Endothelial cell of umbilical vein (primary cell): ENCODE measurements around the gene MYLK2. TPM values are rescaled to one million over a fixed set of nuclear protein-coding genes. Genes with fewer than 3 reads are reported as not detected.
A peak's percentile ranks its signal among the peaks of the same experiment; 100 is the strongest.

Experiments
- BruUV-seq: library from RNA; stranded (reverse); fragments of 400-500 nt; replicated peaks from 2 replicates; lab custom pipeline; 2021; lab: Mats Ljungman, UMichigan
- CTCF ChIA-PET: fragments of 300-600, 350-600 bp; sonication (Branson Sonifier 250); formaldehyde crosslinking; loops from one replicate; lab custom pipeline; 2021; ENCODE audit warnings: antibody characterized with exemption, inconsistent platforms; lab: Charles Lee
- POLR2A ChIA-PET: fragments of 300-600, 350-600 bp; sonication (Branson Sonifier 250); formaldehyde crosslinking; loops from one replicate; lab custom pipeline; 2021; ENCODE audit warnings: antibody characterized with exemption, inconsistent platforms; lab: Charles Lee
- DNase-seq: peaks from one replicate; pipeline ENCODE4 v3.0.0-alpha.2; 2011; ENCODE audit warnings: low read depth, low spot score
- FAIRE-seq: peaks from 2 replicates; lab custom pipeline; 2011; peaks lifted over from hg19 to GRCh38; lab: Jason Lieb, UNC
- H2AFZ ChIP-seq: 2 replicates; pipeline ENCODE4 v1.6.0; 2012; ENCODE audit warnings: low read depth, low read length, control low read depth, inconsistent platforms
- H3K27ac ChIP-seq: 2 replicates; pipeline ENCODE4 v1.5.1; 2011; ENCODE audit warnings: low read depth, mild to moderate bottlenecking, control low read depth, low read length, moderate library complexity; ENCODE audit not compliant: insufficient read depth
- H3K27me3 ChIP-seq, 2 experiments: 2 replicates each; pipeline versions ENCODE4 v1.6.0 to v1.6.1; 2011; ENCODE audit warnings: low read length in 2 of 2, mixed read lengths in 1 of 2; ENCODE audit not compliant: control insufficient read depth in 2 of 2, insufficient read depth in 2 of 2
- H3K36me3 ChIP-seq, 2 experiments: 2 replicates in 1 of 2; 3 replicates in 1 of 2; pipeline ENCODE4 v1.5.1; 2011; ENCODE audit warnings: low read length in 2 of 2, mild to moderate bottlenecking in 1 of 2, moderate library complexity in 1 of 2; ENCODE audit not compliant: control insufficient read depth in 2 of 2, insufficient read depth in 2 of 2; ENCODE audit errors: extremely low read depth in 1 of 2
- H3K4me1 ChIP-seq: 3 replicates; pipeline ENCODE4 v1.5.1; 2011; ENCODE audit warnings: mild to moderate bottlenecking, low read length; ENCODE audit not compliant: control insufficient read depth, insufficient read depth; ENCODE audit errors: extremely low read depth
- H3K4me2 ChIP-seq: 2 replicates; pipeline ENCODE4 v1.6.1; 2011; ENCODE audit warnings: low read length, control low read depth, mixed read lengths; ENCODE audit not compliant: insufficient read depth
- H3K4me3 ChIP-seq, 3 experiments: fragments of 200-600 bp in 1 of 3; sonication (generic), shearing (Covaris generic) in 1 of 3; replicated peaks in 1 of 3; 2 replicates each; pipeline ENCODE4 v1.5.1; 2011 to 2016; ENCODE audit warnings: control low read depth in 3 of 3, low read length in 3 of 3, mild to moderate bottlenecking in 2 of 3, inconsistent platforms in 1 of 3, low read depth in 1 of 3, moderate library complexity in 1 of 3; ENCODE audit not compliant: insufficient read depth in 1 of 3
- H3K79me2 ChIP-seq: 2 replicates; pipeline ENCODE4 v1.6.0; 2012; ENCODE audit warnings: low read length, inconsistent platforms; ENCODE audit not compliant: control insufficient read depth, insufficient read depth
- H3K9ac ChIP-seq: replicated peaks from 2 replicates; pipeline ENCODE3; 2011; ENCODE audit warnings: low read length, control low read depth; ENCODE audit not compliant: insufficient read depth; ENCODE audit errors: extremely low read depth
- H3K9me1 ChIP-seq: replicated peaks from 3 replicates; pipeline ENCODE4 v1.6.0; 2011; ENCODE audit warnings: mild to moderate bottlenecking, low read length; ENCODE audit not compliant: control insufficient read depth, insufficient read depth; ENCODE audit errors: extremely low read depth
- H3K9me3 ChIP-seq: replicated peaks from 2 replicates; pipeline ENCODE4 v1.5.1; 2012; ENCODE audit warnings: low read length, inconsistent platforms; ENCODE audit not compliant: control insufficient read depth, insufficient read depth
- H4K20me1 ChIP-seq: replicated peaks from 2 replicates; pipeline ENCODE3; 2011; ENCODE audit warnings: mild to moderate bottlenecking, low read length; ENCODE audit not compliant: control insufficient read depth, insufficient read depth; ENCODE audit errors: extremely low read depth
- EZH2 ChIP-seq: IDR thresholded peaks from 2 replicates; pipeline ENCODE4 v1.6.1; 2012; ENCODE audit warnings: borderline replicate concordance, low read depth, mild to moderate bottlenecking, moderate library complexity, low read length, inconsistent platforms; ENCODE audit not compliant: severe bottlenecking
- FOS ChIP-seq: IDR thresholded peaks from 2 replicates; pipeline ENCODE4 v1.6.1; 2011; ENCODE audit warnings: mild to moderate bottlenecking, low read length, moderate library complexity, borderline replicate concordance; ENCODE audit not compliant: insufficient read depth
- GATA2 ChIP-seq: IDR thresholded peaks from 2 replicates; pipeline ENCODE4 v1.7.0; 2011; ENCODE audit warnings: low read depth, mild to moderate bottlenecking, moderate library complexity, mixed read lengths, low read length; ENCODE audit not compliant: insufficient read length, insufficient read depth
- JUN ChIP-seq: IDR thresholded peaks from 2 replicates; pipeline ENCODE4 v1.6.1; 2011; ENCODE audit warnings: borderline replicate concordance, low read depth; ENCODE audit not compliant: insufficient read length, insufficient read depth
- MYC ChIP-seq: IDR thresholded peaks from one replicate; pipeline ENCODE4 v1.6.1; 2011; ENCODE audit warnings: mild to moderate bottlenecking, low read depth, low read length
- POLR2A ChIP-seq: IDR thresholded peaks from 2 replicates; pipeline ENCODE4 v1.6.1; 2012; ENCODE audit warnings: low read depth, mild to moderate bottlenecking, control low read depth, low read length
- POLR2AphosphoS5 ChIP-seq: IDR thresholded peaks from 2 replicates; pipeline ENCODE4 v1.6.1; 2012; ENCODE audit warnings: low read depth, mild to moderate bottlenecking, control low read depth, low read length, moderate library complexity; ENCODE audit not compliant: insufficient read depth
- dilution Hi-C: fragments of 300-500 bp; cut with MboI; formaldehyde crosslinking; loops from one replicate; pipeline ENCODE4 v1.15.0; 2019; ENCODE audit warnings: low sequenced_read_pairs; ENCODE audit not compliant: extremely low pct_ligation_motif_present
- intact Hi-C: fragments of 100-400 bp; cut with micrococcal nuclease; formaldehyde crosslinking; loops from one replicate; pipeline ENCODE4 v1.10.0; 2022
- polyA plus RNA-seq, 4 experiments: library from polyadenylated mRNA; depleted of rRNA in 3 of 4; stranded (reverse) in 3 of 4; unstranded in 1 of 4; fragments of >200 nt; gene quantifications; 2 replicates each; pipeline versions ENCODE4 v1.2.1 to v1.2.3, GENCODE V29; 2011 to 2012; ENCODE audit warnings: missing spikeins in 1 of 4
- total RNA-seq: library from RNA; stranded (reverse); gene quantifications from 2 replicates; pipeline ENCODE4 v1.2.3, GENCODE V29; 2021
- TF ChIP-seq, protein P1 (sequence below): IDR thresholded peaks from 2 replicates; pipeline ENCODE4 v1.6.1; 2011; ENCODE audit not compliant: insufficient read depth, insufficient read length
- TF ChIP-seq, protein P2 (sequence below), 2 donors: IDR thresholded peaks; 1 replicate in 1 of 2; 2 replicates in 1 of 2; pipeline ENCODE4 v1.5.1; 2011; ENCODE audit warnings: low read length in 2 of 2, mild to moderate bottlenecking in 2 of 2, moderate library complexity in 2 of 2, control low read depth in 1 of 2, inconsistent platforms in 1 of 2, low read depth in 1 of 2; ENCODE audit not compliant: insufficient read depth in 1 of 2; ENCODE audit errors: extremely low read depth in 1 of 2

MYLK2 gene
- total and polyA plus RNA-seq, 2 donors (not counting 3 experiments of a cell fraction or from before 2014, with no cell fraction given) = 2.6 to 2.7 TPM

DNA sequence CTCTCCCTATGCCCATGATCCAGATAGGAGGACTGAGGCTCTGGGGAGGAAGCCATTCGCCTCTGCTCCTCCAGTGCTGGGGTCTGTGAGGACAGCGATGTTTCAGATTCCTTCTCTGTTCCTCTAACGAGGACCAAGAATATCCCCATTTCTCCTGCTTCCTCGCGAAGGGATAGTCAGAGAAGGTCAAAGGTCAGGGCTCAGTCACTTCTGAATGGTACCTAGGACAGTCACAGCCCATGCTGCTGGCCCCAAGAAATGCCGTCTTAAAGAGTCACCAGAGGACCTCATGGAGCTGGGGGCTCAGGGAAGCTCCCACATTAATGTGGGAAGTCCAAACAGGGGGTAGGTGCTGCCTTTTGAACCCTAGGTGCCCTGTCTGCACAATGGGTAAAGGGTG is 24.1 kb downstream of the MYLK2 start:
- TF ChIP-seq GATA2 (no peak), EZH2 (no peak), MYC (no peak), FOS (no peak), JUN (no peak)
- TF ChIP-seq, protein P1, sequence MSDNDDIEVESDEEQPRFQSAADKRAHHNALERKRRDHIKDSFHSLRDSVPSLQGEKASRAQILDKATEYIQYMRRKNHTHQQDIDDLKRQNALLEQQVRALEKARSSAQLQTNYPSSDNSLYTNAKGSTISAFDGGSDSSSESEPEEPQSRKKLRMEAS = no peak
- FAIRE-seq (no peak), DNase-seq (no peak)
- Histone ChIP-seq H3K79me2 (no peaks in the 10 kb centered on the region), H3K9me1 (no peaks in the 10 kb centered on the region), H3K4me1 (peaks cover 27% of the 10 kb centered on the region), H3K27me3 (no peaks in the 10 kb centered on the region), H3K9ac (no peak overlapping the region), H2AFZ (no peak overlapping the region), H4K20me1 (no peaks in the 10 kb centered on the region), H3K9me3 (no peaks in the 10 kb centered on the region), H3K4me2 (no peak overlapping the region), H3K4me3 (no peak overlapping the region), H3K27ac (peak overlapping the region; percentile 64), H3K36me3 (no peaks in the 10 kb centered on the region)
- ChIA-PET POLR2A (no interaction called here), CTCF (interaction anchor here (1.0 to 18.2 kb wide), 5 partner anchors 9 to 188 kb away, joined by 3 to 619 read pairs (median 4); partner anchors contain the start of genes MYLK2 and PDRG1)
- dilution Hi-C loops (no loop called here), intact Hi-C loops (no loop called here)
- BruUV-seq = no TSS peak

DNA sequence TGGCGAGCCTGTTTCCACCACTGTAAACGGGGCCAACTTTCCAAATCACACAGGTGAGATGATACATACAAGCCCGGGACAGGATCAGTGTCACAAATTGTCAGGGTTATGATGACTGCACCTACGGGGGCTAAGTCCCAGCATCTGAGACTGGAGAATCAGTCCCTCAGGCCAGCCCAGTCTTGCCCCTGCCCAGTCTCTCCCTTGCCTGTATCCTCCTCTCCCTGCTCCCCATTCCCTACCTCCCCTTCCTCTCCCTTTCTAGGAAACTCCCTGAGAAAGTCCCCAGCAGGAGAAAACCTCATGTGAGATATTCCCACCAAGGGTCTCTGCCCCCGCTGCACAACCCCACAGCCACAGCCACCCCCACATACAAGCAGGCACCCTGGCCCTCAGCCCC is 24.7 kb downstream of the MYLK2 start:
- intact Hi-C loops (no loop called here), dilution Hi-C loops (no loop called here)
- H3K79me2 ChIP-seq = no peaks in the 10 kb centered on the region
- FAIRE-seq (no peak), DNase-seq (no peak)
- no peak overlapping the region for H3K4me3 ChIP-seq
- H3K27me3 ChIP-seq = peaks cover 0 to 2% of the 10 kb centered on the region in 2 experiments
- TF ChIP-seq, protein P2, sequence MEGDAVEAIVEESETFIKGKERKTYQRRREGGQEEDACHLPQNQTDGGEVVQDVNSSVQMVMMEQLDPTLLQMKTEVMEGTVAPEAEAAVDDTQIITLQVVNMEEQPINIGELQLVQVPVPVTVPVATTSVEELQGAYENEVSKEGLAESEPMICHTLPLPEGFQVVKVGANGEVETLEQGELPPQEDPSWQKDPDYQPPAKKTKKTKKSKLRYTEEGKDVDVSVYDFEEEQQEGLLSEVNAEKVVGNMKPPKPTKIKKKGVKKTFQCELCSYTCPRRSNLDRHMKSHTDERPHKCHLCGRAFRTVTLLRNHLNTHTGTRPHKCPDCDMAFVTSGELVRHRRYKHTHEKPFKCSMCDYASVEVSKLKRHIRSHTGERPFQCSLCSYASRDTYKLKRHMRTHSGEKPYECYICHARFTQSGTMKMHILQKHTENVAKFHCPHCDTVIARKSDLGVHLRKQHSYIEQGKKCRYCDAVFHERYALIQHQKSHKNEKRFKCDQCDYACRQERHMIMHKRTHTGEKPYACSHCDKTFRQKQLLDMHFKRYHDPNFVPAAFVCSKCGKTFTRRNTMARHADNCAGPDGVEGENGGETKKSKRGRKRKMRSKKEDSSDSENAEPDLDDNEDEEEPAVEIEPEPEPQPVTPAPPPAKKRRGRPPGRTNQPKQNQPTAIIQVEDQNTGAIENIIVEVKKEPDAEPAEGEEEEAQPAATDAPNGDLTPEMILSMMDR (IDR thresholded peaks at IDR 0.05; ENCODE audit: extremely low read depth in 1 of 2, insufficient read depth in 1 of 2, low read depth in 1 of 2, low read length in 2 of 2) = no peak
- TF ChIP-seq FOS (no peak), GATA2 (no peak), MYC (no peak), POLR2A (no peak), JUN (no peak), POLR2AphosphoS5 (no peak), EZH2 (no peak)
- TF ChIP-seq, protein P1 = no peak
- H3K36me3 ChIP-seq = no peaks in the 10 kb centered on the region
- H3K9me3 ChIP-seq = no peaks in the 10 kb centered on the region
- H3K9me1 ChIP-seq = no peaks in the 10 kb centered on the region
- H3K9ac ChIP-seq = no peak overlapping the region
- H2AFZ ChIP-seq = no peak overlapping the region
- H3K27ac ChIP-seq = no peak overlapping the region
- H4K20me1 ChIP-seq = no peaks in the 10 kb centered on the region
- H3K4me1 ChIP-seq = peaks cover 22% of the 10 kb centered on the region
- BruUV-seq = no TSS peak
- POLR2A ChIA-PET = no interaction called here
- CTCF ChIA-PET = interaction anchor here (1.3 to 18.2 kb wide), 3 partner anchors 9 to 187 kb away, joined by 4 to 619 read pairs (median 7); partner anchors contain the start of gene MYLK2
- no peak overlapping the region for H3K4me2 ChIP-seq
